ENCODE results near the gene NCMAP.
A peak's percentile ranks its signal among the peaks of the same experiment; 100 is the strongest.

Gene NCMAP

DNA sequence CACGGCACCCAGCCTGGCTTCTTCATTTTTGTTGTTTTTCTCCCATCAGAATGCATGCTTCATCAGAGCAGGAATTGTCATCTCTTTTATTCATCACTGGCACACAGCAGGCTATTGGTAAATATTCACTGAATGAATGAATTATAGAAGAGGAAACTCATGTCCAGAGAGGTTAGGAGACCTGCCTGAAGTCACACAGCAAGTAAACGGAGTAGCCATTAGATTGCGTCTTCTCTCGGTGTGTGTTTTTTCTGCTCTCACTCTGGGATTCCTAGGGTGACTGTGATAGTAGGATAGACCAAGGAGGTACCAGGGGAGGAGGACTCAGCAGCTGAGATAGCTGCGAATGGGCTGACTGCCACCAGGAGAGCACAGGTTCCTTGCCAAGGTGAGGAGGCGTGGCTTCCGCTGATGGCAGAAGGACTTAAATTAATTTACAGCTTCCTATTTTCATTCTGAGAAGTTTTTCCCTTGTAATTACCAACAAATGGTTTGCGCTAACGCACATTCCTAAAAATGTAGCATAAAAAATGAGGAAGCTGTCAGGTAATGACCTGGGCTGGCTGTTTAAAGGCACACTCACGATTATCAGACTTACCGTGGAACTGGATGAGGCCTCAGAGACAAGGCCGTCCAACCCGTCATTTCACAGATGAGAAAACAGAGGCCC lies 4.5 kb upstream of the NCMAP start:
- CTCF ChIA-PET, result no interaction called here
- H3K4me3 Mint-ChIP-seq, result no peak overlapping the region
- H3K4me1 Mint-ChIP-seq, result peaks cover 8% of the 10 kb centered on the region
- no peaks in the 10 kb centered on the region for H3K36me3 Mint-ChIP-seq
- H3K27me3 Mint-ChIP-seq, result peaks cover 66% of the 10 kb centered on the region
- H3K9me3 Mint-ChIP-seq, result no peaks in the 10 kb centered on the region
- no peak overlapping the region for H3K27ac Mint-ChIP-seq
- DNase-seq, result no peak

- CTCF ChIA-PET, result no interaction called here
- Mint-ChIP-seq H3K27ac (no peak overlapping the region), H3K36me3 (no peaks in the 10 kb centered on the region), H3K4me1 (peaks cover 12% of the 10 kb centered on the region), H3K9me3 (no peaks in the 10 kb centered on the region), H3K27me3 (peaks cover 71% of the 10 kb centered on the region), H3K4me3 (no peak overlapping the region)
- no peak for DNase-seq
Measured at GRCh38 chr1:24551960-24552571, 3.8 kb upstream of the NCMAP start.

DNA sequence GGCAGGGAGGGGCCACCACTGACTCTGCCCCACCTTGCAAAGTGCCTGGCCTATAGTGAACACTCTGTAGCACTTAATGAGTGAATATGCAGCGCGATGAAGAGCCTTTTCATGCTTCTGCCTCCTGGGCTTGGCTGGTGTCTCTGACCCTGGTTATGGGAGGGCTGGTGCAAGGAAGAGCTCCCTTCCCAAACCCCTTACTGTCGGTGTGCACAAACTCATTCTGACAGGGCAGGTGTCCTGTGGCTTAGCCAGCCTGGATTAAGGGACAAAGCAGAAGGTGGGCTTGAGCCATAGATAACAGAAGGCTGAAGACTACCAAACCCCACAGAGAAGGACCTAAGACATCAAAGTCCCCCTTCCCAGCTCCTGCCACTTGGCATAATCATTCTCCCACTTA lies 2.0 kb upstream of the NCMAP start:
- Mint-ChIP-seq H3K4me1 (peaks cover 22% of the 10 kb centered on the region), H3K27ac (no peak overlapping the region), H3K9me3 (no peaks in the 10 kb centered on the region), H3K27me3 (peaks cover 76% of the 10 kb centered on the region), H3K4me3 (no peak overlapping the region), H3K36me3 (no peaks in the 10 kb centered on the region)
- CTCF ChIA-PET, result no interaction called here
- DNase-seq, result no peak

DNA sequence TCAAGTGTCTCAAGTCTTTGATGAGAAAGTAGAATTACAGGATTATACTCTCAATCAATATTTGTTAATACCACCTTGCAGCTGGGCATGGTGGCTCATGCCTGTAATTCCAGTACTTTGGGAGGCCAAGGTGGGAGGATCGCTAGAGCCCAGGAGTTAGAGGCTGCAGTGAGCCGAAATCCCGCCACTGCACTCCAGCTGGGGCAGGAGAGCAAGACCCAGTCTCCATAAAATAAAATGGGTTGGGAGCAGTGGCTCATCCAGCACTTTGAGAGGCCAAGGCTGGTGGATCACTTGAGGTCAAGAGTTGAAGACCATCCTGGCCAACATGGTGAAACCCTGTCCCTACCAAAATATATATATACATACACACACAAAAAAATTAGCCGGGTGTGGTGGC lies 1.2 kb upstream of the NCMAP start:
- DNase-seq, result no peak
- Mint-ChIP-seq H3K36me3 (no peaks in the 10 kb centered on the region), H3K4me1 (peaks cover 26% of the 10 kb centered on the region), H3K9me3 (no peaks in the 10 kb centered on the region), H3K27me3 (peaks cover 74% of the 10 kb centered on the region), H3K27ac (no peak overlapping the region), H3K4me3 (no peak overlapping the region)
- CTCF ChIA-PET, result interaction anchor here (1.0 to 1.2 kb wide), 3 partner anchors 22 to 138 kb away, joined by 3 read pairs; no protein-coding TSS in a partner anchor

- H3K4me1 Mint-ChIP-seq, result peaks cover 26% of the 10 kb centered on the region
- no peaks in the 10 kb centered on the region for H3K9me3 Mint-ChIP-seq
- no peak overlapping the region for H3K27ac Mint-ChIP-seq
- no peak for DNase-seq
- peak overlapping the region; percentile 49 for H3K4me3 Mint-ChIP-seq
- no peaks in the 10 kb centered on the region for H3K36me3 Mint-ChIP-seq
- CTCF ChIA-PET, result no interaction called here
- peaks cover 79% of the 10 kb centered on the region for H3K27me3 Mint-ChIP-seq
Measured at GRCh38 chr1:24556414-24556795, 518 bp downstream of the NCMAP start.

GRCh38 chr1:24557220-24557619 lies 1.3 kb downstream of the NCMAP start:
- CTCF ChIA-PET, result interaction anchor here (1.3 to 2.0 kb wide), 3 partner anchors 12 to 131 kb away, joined by 4 to 6 read pairs (median 5); no protein-coding TSS in a partner anchor
- no peaks in the 10 kb centered on the region for H3K36me3 Mint-ChIP-seq
- peaks cover 87% of the 10 kb centered on the region for H3K27me3 Mint-ChIP-seq
- peaks cover 26% of the 10 kb centered on the region for H3K4me1 Mint-ChIP-seq
- no peaks in the 10 kb centered on the region for H3K9me3 Mint-ChIP-seq
- no peak overlapping the region for H3K27ac Mint-ChIP-seq
- H3K4me3 Mint-ChIP-seq, result no peak overlapping the region
- DNase-seq, result no peak

GRCh38 chr1:24557711-24558131 lies 1.8 kb downstream of the NCMAP start:
- peaks cover 26% of the 10 kb centered on the region for H3K4me1 Mint-ChIP-seq
- no peaks in the 10 kb centered on the region for H3K36me3 Mint-ChIP-seq
- DNase-seq, result no peak
- no peak overlapping the region for H3K27ac Mint-ChIP-seq
- CTCF ChIA-PET, result interaction anchor here (0.6 to 2.0 kb wide), 4 partner anchors 13 to 131 kb away, joined by 3 to 6 read pairs (median 4); no protein-coding TSS in a partner anchor
- peaks cover 88% of the 10 kb centered on the region for H3K27me3 Mint-ChIP-seq
- no peak overlapping the region for H3K4me3 Mint-ChIP-seq
- no peaks in the 10 kb centered on the region for H3K9me3 Mint-ChIP-seq

DNA sequence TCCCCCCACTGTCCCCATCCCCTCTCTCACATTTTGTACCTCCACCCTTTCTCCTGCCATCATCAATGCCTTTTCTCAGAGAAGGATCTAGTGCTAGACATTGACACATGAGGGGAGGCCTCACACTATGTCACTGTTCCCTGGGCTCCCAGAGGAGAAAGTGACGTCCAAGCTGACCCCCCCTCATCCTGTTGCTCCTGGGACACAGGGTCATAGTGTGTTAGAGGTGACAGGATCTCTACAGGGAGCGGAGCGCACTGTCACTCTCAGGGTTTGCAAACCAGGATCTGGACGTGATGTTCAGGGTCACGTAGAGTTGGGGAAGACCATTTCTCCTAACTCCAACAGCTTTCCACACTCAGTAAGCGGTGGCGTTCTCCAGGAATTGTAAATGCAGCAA lies 2.6 kb downstream of the NCMAP start:
- H3K9me3 Mint-ChIP-seq, result no peaks in the 10 kb centered on the region
- CTCF ChIA-PET, result interaction anchor here (0.6 to 2.0 kb wide), 4 partner anchors 13 to 130 kb away, joined by 3 to 6 read pairs (median 4); no protein-coding TSS in a partner anchor
- no peaks in the 10 kb centered on the region for H3K36me3 Mint-ChIP-seq
- no peak for DNase-seq
- peaks cover 87% of the 10 kb centered on the region for H3K27me3 Mint-ChIP-seq
- no peak overlapping the region for H3K27ac Mint-ChIP-seq
- no peak overlapping the region for H3K4me3 Mint-ChIP-seq
- peaks cover 26% of the 10 kb centered on the region for H3K4me1 Mint-ChIP-seq

DNA sequence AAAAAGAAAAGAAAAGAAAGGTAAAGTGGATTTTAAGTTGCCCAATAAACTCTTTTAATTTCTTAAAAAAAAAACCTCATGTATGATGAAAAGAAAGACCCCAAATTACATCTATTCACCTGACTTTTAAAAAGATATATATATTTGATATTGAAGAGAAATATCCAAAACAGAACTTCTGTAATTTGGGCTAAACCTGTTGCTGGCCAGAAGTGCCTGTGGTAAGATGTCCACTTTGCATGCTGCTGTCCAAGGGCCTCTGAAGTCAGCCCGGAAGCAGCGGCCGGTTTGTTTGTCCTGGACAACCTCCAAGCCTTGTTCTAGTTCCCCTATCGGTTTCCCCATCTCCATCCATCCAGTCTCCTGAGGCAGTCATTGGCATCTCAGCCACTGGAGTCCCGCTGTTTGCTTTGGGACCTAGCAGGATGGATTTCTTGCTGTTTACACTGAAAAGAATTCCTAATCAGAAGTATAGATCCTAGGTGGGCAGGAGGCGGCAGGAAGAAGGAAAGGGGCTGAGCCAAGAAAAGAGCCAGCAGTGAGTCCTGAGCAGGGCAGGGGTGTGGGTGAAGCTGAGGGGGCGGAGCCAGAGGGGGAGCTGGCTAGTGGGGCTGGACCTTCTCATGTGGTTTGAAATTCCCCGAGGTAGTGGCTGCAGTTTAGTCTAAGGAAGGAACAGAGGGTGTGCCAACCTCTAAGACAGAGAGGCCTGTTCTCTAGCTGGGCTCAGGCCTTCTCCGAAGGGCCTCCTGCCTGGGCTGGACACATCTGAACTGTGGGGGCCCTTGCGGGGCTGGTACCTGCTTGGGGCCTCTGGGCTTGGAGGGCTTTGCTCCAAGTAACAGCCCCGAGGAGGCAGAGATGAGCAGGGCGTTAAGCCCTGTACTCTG lies 3.3 kb downstream of the NCMAP start:
- Mint-ChIP-seq H3K4me3 (no peak overlapping the region), H3K27me3 (peaks cover 88% of the 10 kb centered on the region), H3K27ac (no peak overlapping the region), H3K36me3 (no peaks in the 10 kb centered on the region), H3K9me3 (no peaks in the 10 kb centered on the region), H3K4me1 (peaks cover 26% of the 10 kb centered on the region)
- no peak for DNase-seq
- CTCF ChIA-PET, result interaction anchor here (2.0 kb wide), 1 partner anchor 28 kb away, joined by 4 read pairs; no protein-coding TSS in a partner anchor

GRCh38 chr1:24560361-24560760 lies 4.5 kb downstream of the NCMAP start:
- Mint-ChIP-seq H3K27me3 (peaks cover 79% of the 10 kb centered on the region), H3K4me1 (peaks cover 23% of the 10 kb centered on the region), H3K9me3 (no peaks in the 10 kb centered on the region), H3K27ac (no peak overlapping the region), H3K36me3 (no peaks in the 10 kb centered on the region), H3K4me3 (no peak overlapping the region)
- CTCF ChIA-PET, result no interaction called here
- no peak for DNase-seq

- CTCF ChIA-PET, result interaction anchor here (0.7 to 1.9 kb wide), 2 partner anchors 24 to 499 kb away, joined by 3 to 6 read pairs; no protein-coding TSS in a partner anchor
- no peaks in the 10 kb centered on the region for H3K9me3 Mint-ChIP-seq
- DNase-seq, result no peak
- no peak overlapping the region for H3K4me3 Mint-ChIP-seq
- H3K4me1 Mint-ChIP-seq, result peaks cover 10% of the 10 kb centered on the region
- H3K36me3 Mint-ChIP-seq, result no peaks in the 10 kb centered on the region
- peaks cover 65% of the 10 kb centered on the region for H3K27me3 Mint-ChIP-seq
- no peak overlapping the region for H3K27ac Mint-ChIP-seq
Measured at GRCh38 chr1:24562625-24563024, 6.7 kb downstream of the NCMAP start.

DNA sequence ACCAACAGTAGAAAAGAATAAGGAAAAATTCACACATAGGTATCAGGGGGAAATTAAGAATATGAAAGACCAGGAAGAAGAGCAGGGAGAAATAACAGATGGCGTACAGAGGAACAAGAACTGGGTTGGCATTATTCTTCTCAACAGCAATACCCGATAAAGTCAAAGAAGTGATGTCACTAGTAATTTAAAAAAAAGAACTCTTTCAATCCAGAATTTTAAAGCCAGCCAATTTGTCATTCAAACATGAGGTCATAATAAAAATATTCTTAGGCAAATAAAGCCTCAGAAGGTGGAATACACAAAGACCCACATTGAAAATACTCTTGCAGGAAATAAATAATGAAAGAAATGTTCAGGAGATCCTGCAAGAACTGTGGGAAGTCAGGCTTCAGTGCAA lies 8.8 kb downstream of the NCMAP start:
- Mint-ChIP-seq H3K27ac (no peak overlapping the region), H3K4me1 (no peaks in the 10 kb centered on the region), H3K4me3 (no peak overlapping the region), H3K9me3 (no peaks in the 10 kb centered on the region), H3K36me3 (no peaks in the 10 kb centered on the region), H3K27me3 (peaks cover 47% of the 10 kb centered on the region)
- DNase-seq, result no peak
- CTCF ChIA-PET, result interaction anchor here (0.7 to 1.7 kb wide), 3 partner anchors 18 to 785 kb away, joined by 3 to 8 read pairs (median 3); no protein-coding TSS in a partner anchor

DNA sequence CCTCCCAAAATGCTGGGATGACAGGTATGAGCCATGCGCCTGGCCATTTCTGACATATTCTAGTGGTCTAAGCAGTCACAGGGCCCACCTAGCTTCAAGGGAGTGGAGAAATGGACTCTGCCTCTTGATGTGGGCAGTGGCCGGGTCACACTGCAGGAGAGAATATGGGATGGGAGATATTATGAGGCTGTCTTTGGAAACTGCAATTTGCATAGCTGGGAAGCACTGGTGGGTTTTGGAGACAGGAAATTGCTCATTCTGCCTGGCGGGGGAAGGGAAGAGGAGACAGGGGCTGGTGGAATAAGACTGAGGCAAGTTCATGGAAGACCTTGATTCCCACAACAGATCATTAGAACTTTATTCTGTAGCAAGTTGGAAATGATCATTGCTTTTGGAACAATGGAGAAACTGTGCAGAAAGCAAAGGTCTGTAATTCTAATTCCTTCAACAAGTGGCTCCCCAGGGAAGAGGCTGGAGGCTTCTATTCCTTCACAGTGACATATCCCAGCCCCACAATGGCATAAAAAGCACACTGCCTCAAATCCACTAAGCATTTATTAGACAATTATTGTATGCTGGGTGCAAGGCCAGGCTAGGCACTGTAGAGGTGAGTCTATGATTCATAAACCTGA lies 10.5 kb downstream of the NCMAP start:
- DNase-seq, result no peak
- no peaks in the 10 kb centered on the region for H3K36me3 Mint-ChIP-seq
- CTCF ChIA-PET, result no interaction called here
- H3K27ac Mint-ChIP-seq, result no peak overlapping the region
- H3K4me1 Mint-ChIP-seq, result no peaks in the 10 kb centered on the region
- H3K4me3 Mint-ChIP-seq, result no peak overlapping the region
- peaks cover 47% of the 10 kb centered on the region for H3K27me3 Mint-ChIP-seq
- H3K9me3 Mint-ChIP-seq, result no peaks in the 10 kb centered on the region

Data from activated naive CD4-positive, alpha-beta T cell treated with anti-CD3 and anti-CD28 coated beads, Interleukin-2, amount 10 ng/mL, durations not matched to agents 7 days and 5 days (primary cell).